ENCODE measurements around the gene KLHDC4. TPM values are rescaled to one million over a fixed set of nuclear protein-coding genes. Genes with fewer than 3 reads are reported as not detected.
"Not testable (repeated sequence)": the region's sequence is repeated elsewhere in the genome, so short reads cannot be mapped to it uniquely, and the experiment has no call there.

KLHDC4 gene
- total RNA-seq, 1 donor, result 33.4 TPM

DNA sequence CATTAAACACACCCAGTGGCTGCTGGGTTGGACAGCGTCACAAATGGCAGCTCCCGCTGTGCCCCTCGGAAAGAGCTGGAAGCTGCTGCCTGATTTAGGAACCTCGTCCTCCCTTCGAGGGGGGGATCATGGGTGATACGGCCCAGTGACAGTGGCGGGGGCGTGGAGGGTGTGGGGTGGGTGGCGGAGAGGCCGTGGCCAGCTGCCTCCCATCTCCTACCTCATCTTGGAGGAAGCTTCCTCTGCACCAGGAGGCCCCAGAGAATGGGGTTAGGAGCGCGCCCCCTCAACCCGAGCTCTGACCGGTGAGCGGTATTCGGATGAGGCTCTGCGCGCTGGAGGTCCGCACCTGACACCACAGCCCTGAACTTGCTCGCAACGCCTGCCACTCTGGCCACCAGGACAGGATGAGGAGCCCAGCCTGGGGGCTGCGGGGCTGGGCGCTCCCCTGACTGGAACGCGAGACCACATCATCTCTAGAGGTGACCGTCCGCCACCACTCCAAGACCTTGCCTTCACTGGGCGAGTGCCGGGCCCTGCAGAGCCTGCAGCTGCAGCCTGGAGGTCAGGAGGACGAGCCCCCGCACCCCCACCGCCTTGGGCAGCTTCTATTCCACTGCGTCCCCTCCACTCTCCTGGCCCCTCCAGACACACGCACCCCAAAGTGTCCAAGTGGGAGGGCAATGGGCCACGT lies 80.9 kb downstream of the KLHDC4 start:
- Histone ChIP-seq H3K4me1 (ENCODE audit: insufficient read depth, low read length) (no peaks in the 10 kb centered on the region), H3K27me3 (ENCODE audit: insufficient read depth, low read length) (no peaks in the 10 kb centered on the region), H3K4me3 (ENCODE audit: low read length) (no peak overlapping the region), H3K9me3 (ENCODE audit: low read depth, low read length) (no peaks in the 10 kb centered on the region)

GRCh38 chr16:87684106-87684677 lies 81.6 kb downstream of the KLHDC4 start:
- H3K27me3 ChIP-seq (ENCODE audit: insufficient read depth, low read length), result no peaks in the 10 kb centered on the region
- H3K9me3 ChIP-seq (ENCODE audit: low read depth, low read length), result no peaks in the 10 kb centered on the region
- H3K4me1 ChIP-seq (ENCODE audit: insufficient read depth, low read length), result no peaks in the 10 kb centered on the region
- H3K4me3 ChIP-seq (ENCODE audit: low read length), result no peak overlapping the region

GRCh38 chr16:87682852-87683399 lies 82.9 kb downstream of the KLHDC4 start:
- Histone ChIP-seq H3K4me1 (ENCODE audit: insufficient read depth, low read length) (no peaks in the 10 kb centered on the region), H3K4me3 (ENCODE audit: low read length) (no peak overlapping the region), H3K27me3 (ENCODE audit: insufficient read depth, low read length) (no peaks in the 10 kb centered on the region), H3K9me3 (ENCODE audit: low read depth, low read length) (no peaks in the 10 kb centered on the region)

DNA sequence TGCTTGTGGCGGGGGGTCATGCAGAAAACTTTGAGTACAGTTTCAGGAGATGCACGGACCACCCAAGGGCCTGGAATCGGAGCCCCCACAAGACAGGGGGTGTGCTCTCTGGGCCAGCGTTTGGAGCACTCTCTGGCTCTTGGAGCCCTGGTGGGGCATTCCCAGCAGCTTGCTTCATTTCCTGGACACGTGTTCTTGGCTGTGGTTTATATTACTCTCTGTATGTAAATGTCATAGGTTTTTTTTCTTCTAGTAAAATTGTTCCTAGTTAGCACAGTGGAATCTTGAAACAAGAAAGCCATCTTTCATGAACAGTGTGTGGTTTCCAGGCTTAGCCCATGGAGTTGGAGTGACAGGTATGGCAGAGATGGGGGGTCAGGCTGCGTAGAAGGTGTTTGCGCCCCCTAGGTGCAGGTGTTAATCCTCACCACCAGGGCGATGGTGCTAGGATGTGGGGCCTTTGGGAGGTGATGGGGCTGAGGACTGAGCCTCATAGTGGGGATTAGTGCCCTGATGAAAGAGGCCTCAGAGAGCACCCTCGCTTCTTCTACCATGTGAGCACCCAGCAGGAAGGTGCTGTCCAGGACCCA lies 83.7 kb downstream of the KLHDC4 start:
- Histone ChIP-seq H3K27me3 (ENCODE audit: insufficient read depth, low read length) (no peaks in the 10 kb centered on the region), H3K4me3 (ENCODE audit: low read length) (no peak overlapping the region), H3K4me1 (ENCODE audit: insufficient read depth, low read length) (no peaks in the 10 kb centered on the region), H3K9me3 (ENCODE audit: low read depth, low read length) (no peaks in the 10 kb centered on the region)

DNA sequence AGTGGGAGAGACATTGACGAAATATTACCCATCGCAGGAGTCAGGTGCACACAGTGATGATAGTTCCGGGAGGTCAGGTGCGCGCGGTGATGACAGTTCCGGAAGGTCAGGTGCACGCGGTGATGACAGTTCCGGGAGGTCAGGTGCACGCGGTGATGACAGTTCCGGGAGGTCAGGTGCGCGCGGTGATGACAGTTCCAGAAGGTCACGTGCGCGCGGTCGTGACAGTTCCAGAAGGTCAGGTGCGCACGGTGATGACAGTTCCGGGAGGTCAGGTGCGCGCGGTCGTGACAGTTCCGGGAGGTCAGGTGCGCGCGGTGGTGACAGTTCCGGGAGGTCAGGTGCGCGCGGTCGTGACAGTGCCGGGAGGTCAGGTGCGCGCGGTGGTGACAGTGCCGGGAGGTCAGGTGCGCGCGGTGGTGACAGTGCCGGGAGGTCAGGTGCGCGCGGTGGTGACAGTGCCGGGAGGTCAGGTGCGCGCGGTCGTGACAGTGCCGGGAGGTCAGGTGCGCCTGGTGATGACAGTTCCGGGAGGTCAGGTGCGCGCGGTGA lies 84.7 kb downstream of the KLHDC4 start:
- H3K4me1 ChIP-seq (ENCODE audit: insufficient read depth, low read length); H3K4me3 ChIP-seq (ENCODE audit: low read length); H3K9me3 ChIP-seq (ENCODE audit: low read depth, low read length); H3K27me3 ChIP-seq (ENCODE audit: insufficient read depth, low read length): not testable (repeated sequence)

DNA sequence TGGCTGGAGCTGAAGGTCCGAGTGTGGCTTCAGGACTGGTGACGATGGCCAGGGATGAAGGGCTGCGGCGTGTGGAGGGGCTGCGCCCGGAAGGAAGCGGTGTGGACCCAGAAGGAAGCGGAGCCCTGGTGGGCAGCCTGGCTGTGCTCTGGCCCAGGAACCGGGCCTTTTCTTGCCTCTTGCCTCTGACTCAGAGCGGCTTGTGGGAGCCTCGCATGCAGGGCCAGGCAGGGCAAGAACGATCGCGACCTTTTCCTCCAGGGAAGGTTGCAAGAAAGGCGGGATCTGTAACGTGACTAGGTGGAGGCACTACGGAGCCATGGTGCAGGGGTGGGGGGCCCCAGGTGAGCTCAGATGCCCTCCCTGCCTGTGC lies 85.5 kb downstream of the KLHDC4 start:
- Histone ChIP-seq H3K9me3 (ENCODE audit: low read depth, low read length) (no peaks in the 10 kb centered on the region), H3K4me1 (ENCODE audit: insufficient read depth, low read length) (no peaks in the 10 kb centered on the region), H3K4me3 (ENCODE audit: low read length) (no peak overlapping the region)

GRCh38 chr16:87679593-87680271 lies 86.1 kb downstream of the KLHDC4 start:
- Histone ChIP-seq H3K4me1 (ENCODE audit: insufficient read depth, low read length) (no peaks in the 10 kb centered on the region), H3K27me3 (ENCODE audit: insufficient read depth, low read length) (no peaks in the 10 kb centered on the region), H3K9me3 (ENCODE audit: low read depth, low read length) (no peaks in the 10 kb centered on the region), H3K4me3 (ENCODE audit: low read length) (no peak overlapping the region)

More for the DNA sequence above, 85.5 kb downstream of the KLHDC4 start:
- H3K27me3 ChIP-seq (ENCODE audit: insufficient read depth, low read length), result no peaks in the 10 kb centered on the region

- Histone ChIP-seq H3K4me3 (ENCODE audit: low read length) (no peak overlapping the region), H3K9me3 (ENCODE audit: low read depth, low read length) (no peaks in the 10 kb centered on the region), H3K27me3 (ENCODE audit: insufficient read depth, low read length) (no peaks in the 10 kb centered on the region), H3K4me1 (ENCODE audit: insufficient read depth, low read length) (no peaks in the 10 kb centered on the region)
Measured at GRCh38 chr16:87678618-87679017, 87.2 kb downstream of the KLHDC4 start.

DNA sequence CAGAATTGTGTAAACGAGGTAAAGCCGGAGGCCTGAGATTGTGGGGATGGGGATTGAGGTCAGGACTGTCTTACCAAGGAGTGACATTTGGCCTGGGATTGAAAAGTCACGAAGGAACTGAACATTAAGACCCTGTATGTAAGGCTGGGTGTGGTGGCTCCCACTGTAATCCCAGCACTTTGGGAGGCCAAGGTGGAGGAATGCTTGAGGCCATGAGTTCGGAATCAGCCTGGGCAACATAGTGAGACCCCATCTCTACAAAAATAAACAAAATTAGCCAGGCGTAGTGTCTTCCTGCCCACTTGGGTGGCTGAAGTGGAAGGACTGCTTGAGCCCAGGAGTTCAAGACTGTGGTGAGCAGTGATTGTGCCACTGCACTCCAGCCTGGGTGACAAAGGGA lies 88.0 kb downstream of the KLHDC4 start:
- Histone ChIP-seq H3K9me3 (ENCODE audit: low read depth, low read length) (no peaks in the 10 kb centered on the region), H3K4me3 (ENCODE audit: low read length) (no peak overlapping the region), H3K27me3 (ENCODE audit: insufficient read depth, low read length) (no peaks in the 10 kb centered on the region), H3K4me1 (ENCODE audit: insufficient read depth, low read length) (no peaks in the 10 kb centered on the region)

- Histone ChIP-seq H3K4me3 (ENCODE audit: low read length) (no peak overlapping the region), H3K27me3 (ENCODE audit: insufficient read depth, low read length) (no peaks in the 10 kb centered on the region), H3K4me1 (ENCODE audit: insufficient read depth, low read length) (no peaks in the 10 kb centered on the region), H3K9me3 (ENCODE audit: low read depth, low read length) (no peaks in the 10 kb centered on the region)
Measured at GRCh38 chr16:87675111-87675719, 90.6 kb downstream of the KLHDC4 start.

DNA sequence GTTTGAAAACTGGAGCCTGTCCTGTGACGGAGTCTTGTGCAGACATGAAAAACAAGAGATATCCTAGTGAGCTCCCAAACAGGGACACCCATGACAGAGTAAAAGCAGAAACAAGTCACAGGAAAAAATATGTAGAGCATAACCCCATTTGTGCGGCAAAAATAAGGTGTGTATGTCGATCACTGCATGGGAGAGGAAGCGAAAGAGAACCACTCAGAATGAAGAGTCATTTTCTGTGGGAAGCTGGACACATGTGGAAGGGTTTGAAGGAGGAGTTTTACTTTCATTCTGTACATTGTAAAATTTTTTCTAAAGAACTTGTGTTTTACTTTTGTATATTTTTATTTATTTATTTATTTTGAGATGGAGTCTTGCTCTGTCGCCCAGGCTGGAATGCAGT lies 91.4 kb downstream of the KLHDC4 start:
- Histone ChIP-seq H3K27me3 (ENCODE audit: insufficient read depth, low read length) (no peaks in the 10 kb centered on the region), H3K9me3 (ENCODE audit: low read depth, low read length) (no peaks in the 10 kb centered on the region), H3K4me1 (ENCODE audit: insufficient read depth, low read length) (no peaks in the 10 kb centered on the region), H3K4me3 (ENCODE audit: low read length) (no peak overlapping the region)

- Histone ChIP-seq H3K9me3 (ENCODE audit: low read depth, low read length) (no peaks in the 10 kb centered on the region), H3K4me1 (ENCODE audit: insufficient read depth, low read length) (no peaks in the 10 kb centered on the region), H3K4me3 (ENCODE audit: low read length) (no peak overlapping the region), H3K27me3 (ENCODE audit: insufficient read depth, low read length) (no peaks in the 10 kb centered on the region)
Measured at GRCh38 chr16:87671715-87672270, 94.0 kb downstream of the KLHDC4 start.

- no peak overlapping the region for H3K4me3 ChIP-seq (ENCODE audit: low read length)
- no peaks in the 10 kb centered on the region for H3K4me1 ChIP-seq (ENCODE audit: insufficient read depth, low read length)
- no peaks in the 10 kb centered on the region for H3K9me3 ChIP-seq (ENCODE audit: low read depth, low read length)
- H3K27me3 ChIP-seq (ENCODE audit: insufficient read depth, low read length), result no peaks in the 10 kb centered on the region
Measured at GRCh38 chr16:87671221-87671620, 94.6 kb downstream of the KLHDC4 start.

DNA sequence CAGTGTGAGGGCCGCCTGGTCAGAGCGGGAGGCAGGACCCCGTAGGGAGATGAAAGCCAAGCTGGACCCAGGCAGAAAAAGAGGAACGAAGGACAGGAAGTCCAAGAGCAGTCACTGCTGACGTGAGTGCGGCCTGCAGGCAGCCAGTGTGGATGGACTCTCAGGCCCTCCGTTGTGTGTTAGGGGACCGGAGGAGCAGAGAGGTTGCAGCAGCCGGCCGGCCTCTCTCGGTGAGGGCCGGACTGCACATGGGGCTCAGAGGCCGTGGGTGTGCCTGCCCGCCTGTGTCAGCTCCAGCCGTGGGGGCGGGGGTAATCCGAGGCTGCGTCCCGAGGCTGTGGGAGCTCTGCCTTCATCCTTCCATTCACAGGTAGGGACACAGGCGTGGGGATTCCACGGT lies 96.1 kb downstream of the KLHDC4 start:
- H3K4me3 ChIP-seq (ENCODE audit: low read length), result no peak overlapping the region
- no peaks in the 10 kb centered on the region for H3K4me1 ChIP-seq (ENCODE audit: insufficient read depth, low read length)
- H3K9me3 ChIP-seq (ENCODE audit: low read depth, low read length), result no peaks in the 10 kb centered on the region

More for the DNA sequence above, 96.1 kb downstream of the KLHDC4 start:
- H3K27me3 ChIP-seq (ENCODE audit: insufficient read depth, low read length), result no peaks in the 10 kb centered on the region
